RWPE2 (cell line): ENCODE measurements around the gene DIP2B.
"Not testable (repeated sequence)": the region's sequence is repeated elsewhere in the genome, so short reads cannot be mapped to it uniquely, and the experiment has no call there.

ENCODE experiments used
- ATAC-seq: fragments of 200-7000 bp; cut with Tn5 transposase; 3 replicates; pipeline ENCODE4 v1.9.1; 2021; ENCODE audit warnings: low read depth
- DNase-seq: peaks from one replicate; pipeline ENCODE4 v3.0.0-alpha.2; 2020; ENCODE audit warnings: low spot score
- H3K27ac ChIP-seq: fragments of 450-650 bp; 2 replicates; pipeline ENCODE4 v1.5.1; 2017; ENCODE audit warnings: mild to moderate bottlenecking; ENCODE audit not compliant: poor library complexity, severe bottlenecking
- H3K27me3 ChIP-seq: fragments of 250-450 bp; sonication (Bioruptor Pico); 2 replicates; pipeline ENCODE4 v1.5.1; 2021; ENCODE audit warnings: mild to moderate bottlenecking, moderate library complexity; ENCODE audit not compliant: insufficient read depth, poor library complexity, severe bottlenecking
- H3K36me3 ChIP-seq: fragments of 250-450 bp; sonication (Bioruptor Pico); 2 replicates; pipeline ENCODE4 v1.5.1; 2020; ENCODE audit warnings: low read depth, mild to moderate bottlenecking, moderate library complexity
- H3K4me1 ChIP-seq: fragments of 250-450 bp; sonication (Bioruptor Pico); 2 replicates; pipeline ENCODE4 v1.5.1; 2021; ENCODE audit warnings: mild to moderate bottlenecking, moderate library complexity; ENCODE audit not compliant: insufficient read depth, poor library complexity, severe bottlenecking
- H3K4me3 ChIP-seq: fragments of 250-450 bp; sonication (Bioruptor Pico); 2 replicates; pipeline ENCODE4 v1.5.1; 2021; ENCODE audit warnings: mild to moderate bottlenecking, moderate library complexity; ENCODE audit not compliant: severe bottlenecking
- H3K9me3 ChIP-seq: fragments of 250-450 bp; sonication (Bioruptor Pico); 2 replicates; pipeline ENCODE4 v1.5.1; 2021; ENCODE audit warnings: mild to moderate bottlenecking, moderate library complexity; ENCODE audit not compliant: severe bottlenecking
- TF ChIP-seq, protein P1 (sequence below): fragments of 450-650 bp; IDR thresholded peaks from one replicate; pipeline ENCODE4 v1.5.1; 2017; ENCODE audit warnings: mild to moderate bottlenecking, moderate library complexity; ENCODE audit not compliant: poor library complexity, severe bottlenecking

The DIP2B gene

DNA sequence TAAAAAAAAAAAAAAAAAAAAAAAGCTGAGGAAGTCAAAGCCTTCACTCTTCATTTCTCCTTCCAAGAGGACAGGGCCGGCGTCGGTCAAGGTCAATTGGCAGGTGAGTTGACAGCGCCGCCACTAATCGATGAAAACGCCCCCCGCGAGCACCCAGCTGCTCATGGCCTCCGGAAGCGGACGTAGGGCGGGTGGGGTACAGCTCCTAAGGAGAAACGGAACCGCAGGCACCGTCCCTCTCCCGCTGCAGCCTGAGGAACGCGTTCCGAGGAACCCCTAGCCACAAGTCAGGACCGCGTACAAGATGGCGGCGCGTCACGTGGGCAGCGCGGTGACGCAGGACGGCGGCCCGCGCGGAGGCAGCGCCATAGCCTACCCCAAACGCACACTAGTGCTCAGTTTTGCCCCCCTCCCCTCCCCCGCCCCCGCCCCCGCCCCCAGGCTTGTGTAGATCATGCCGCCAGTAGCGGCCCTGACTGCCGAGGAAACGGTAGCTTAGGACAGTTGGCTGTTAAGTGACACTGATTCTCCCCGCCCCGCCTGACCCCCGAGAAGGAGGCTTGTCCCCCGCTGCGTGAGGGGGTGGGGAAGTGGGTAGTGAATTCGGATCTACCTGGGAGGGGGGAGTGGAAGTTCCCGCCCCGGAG, 259.0 kb downstream of the DIP2B start, which contains the start of gene ATF1:
ATF1 (plus strand) TSS at position 463 of the 647 bp plus-strand sequence. CDS start 16,045 bp downstream, outside the sequence.
- DNase-seq (peak; percentile 82), ATAC-seq (peak; percentile 88)
- TF ChIP-seq, protein P1, sequence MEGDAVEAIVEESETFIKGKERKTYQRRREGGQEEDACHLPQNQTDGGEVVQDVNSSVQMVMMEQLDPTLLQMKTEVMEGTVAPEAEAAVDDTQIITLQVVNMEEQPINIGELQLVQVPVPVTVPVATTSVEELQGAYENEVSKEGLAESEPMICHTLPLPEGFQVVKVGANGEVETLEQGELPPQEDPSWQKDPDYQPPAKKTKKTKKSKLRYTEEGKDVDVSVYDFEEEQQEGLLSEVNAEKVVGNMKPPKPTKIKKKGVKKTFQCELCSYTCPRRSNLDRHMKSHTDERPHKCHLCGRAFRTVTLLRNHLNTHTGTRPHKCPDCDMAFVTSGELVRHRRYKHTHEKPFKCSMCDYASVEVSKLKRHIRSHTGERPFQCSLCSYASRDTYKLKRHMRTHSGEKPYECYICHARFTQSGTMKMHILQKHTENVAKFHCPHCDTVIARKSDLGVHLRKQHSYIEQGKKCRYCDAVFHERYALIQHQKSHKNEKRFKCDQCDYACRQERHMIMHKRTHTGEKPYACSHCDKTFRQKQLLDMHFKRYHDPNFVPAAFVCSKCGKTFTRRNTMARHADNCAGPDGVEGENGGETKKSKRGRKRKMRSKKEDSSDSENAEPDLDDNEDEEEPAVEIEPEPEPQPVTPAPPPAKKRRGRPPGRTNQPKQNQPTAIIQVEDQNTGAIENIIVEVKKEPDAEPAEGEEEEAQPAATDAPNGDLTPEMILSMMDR = no peak
- Histone ChIP-seq H3K27ac (peak within 1 kb of the TSS; percentile 82), H3K27me3 (no peaks in the 10 kb centered on the region), H3K9me3 (no peaks in the 10 kb centered on the region), H3K36me3 (no peaks in the 10 kb centered on the region), H3K4me1 (peaks cover 25% of the 10 kb centered on the region), H3K4me3 (peak within 1 kb of the TSS; percentile 87)

DNA sequence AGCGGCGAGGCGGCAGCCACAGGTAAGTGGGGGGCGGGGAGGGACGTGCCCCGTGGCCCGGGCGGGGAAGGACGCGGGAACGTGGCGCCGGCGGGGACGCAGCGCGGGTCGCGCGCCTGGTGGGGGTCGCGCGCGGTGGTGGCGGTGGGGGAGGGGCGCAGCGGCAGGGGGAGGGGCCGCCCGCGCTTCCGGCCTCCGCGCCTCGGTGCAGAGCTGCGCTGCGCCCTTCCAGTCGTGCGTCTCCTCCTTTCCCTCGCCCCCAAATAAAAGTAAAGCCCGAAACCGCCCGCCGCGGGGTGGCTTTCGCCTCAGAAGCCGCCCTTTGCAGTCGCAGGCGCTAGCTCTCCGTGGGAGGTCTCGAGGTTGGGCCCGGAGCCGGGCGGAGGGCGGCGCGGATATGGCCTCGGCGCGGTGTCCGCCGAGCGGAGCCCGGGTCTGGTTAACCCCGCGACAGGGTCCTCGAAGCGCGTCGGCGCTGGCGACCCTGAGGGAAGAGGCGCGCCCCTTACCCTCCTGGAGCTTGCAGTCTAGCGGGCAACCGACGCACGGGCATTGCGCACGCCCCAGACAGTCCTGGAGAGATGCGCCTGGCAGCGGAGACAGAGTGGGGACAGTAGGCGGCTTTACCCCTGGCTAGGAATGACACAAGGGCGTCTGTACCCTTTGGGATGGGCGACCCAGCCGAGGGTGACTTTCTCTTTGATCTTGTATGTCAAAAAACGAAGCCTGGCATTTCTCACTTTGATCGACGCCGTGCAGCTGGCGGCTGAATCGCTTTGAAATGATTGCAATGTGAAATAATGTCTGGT, 259.7 kb downstream of the DIP2B start:
- TF ChIP-seq, protein P1 = no peak
- Histone ChIP-seq H3K4me1 (peaks cover 27% of the 10 kb centered on the region), H3K27me3 (no peaks in the 10 kb centered on the region), H3K4me3 (peak overlapping the region; percentile 87), H3K27ac (peak overlapping the region; percentile 82), H3K9me3 (no peaks in the 10 kb centered on the region), H3K36me3 (no peaks in the 10 kb centered on the region; the same call in 1 of the 2 replicates)
- DNase-seq = peak; percentile 62
- peak; percentile 37 for ATAC-seq

GRCh38 chr12:50765095-50765911, 260.5 kb downstream of the DIP2B start:
- ATAC-seq (0 out of 3 replicates have a peak, but pooled peaks have one; percentile 34), DNase-seq (no peak)
- TF ChIP-seq, protein P1 = peak; percentile 91
- H3K27me3 ChIP-seq = no peaks in the 10 kb centered on the region
- H3K4me1 ChIP-seq = peaks cover 27% of the 10 kb centered on the region
- no peaks in the 10 kb centered on the region for H3K9me3 ChIP-seq
- H3K27ac ChIP-seq = peak overlapping the region; percentile 82
- H3K36me3 ChIP-seq = peaks cover 6% of the 10 kb centered on the region
- peak overlapping the region; percentile 87 for H3K4me3 ChIP-seq

DNA sequence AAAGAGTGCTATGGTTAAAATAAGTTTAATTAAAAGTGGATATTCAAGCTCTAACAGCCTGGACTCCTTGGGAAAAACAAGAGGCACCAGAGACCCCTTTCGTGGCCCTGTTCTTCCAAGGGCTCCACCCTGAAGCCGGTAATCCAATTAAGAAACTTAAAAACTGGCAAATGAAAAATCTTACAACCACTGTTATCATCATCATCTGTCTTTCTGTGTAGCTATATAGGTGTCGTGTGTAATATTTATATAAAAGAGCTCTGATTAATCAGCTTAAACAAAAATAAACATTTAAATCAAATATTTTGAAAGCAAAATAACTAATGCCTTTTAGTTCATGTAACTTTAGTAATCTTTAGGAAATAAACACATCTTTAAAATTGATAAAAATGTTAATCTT, 263.6 kb downstream of the DIP2B start:
- ATAC-seq (no peak), DNase-seq (no peak)
- TF ChIP-seq, protein P1 = no peak
- no peaks in the 10 kb centered on the region for H3K27me3 ChIP-seq
- no peak overlapping the region for H3K4me3 ChIP-seq
- peaks cover 21% of the 10 kb centered on the region for H3K4me1 ChIP-seq
- no peaks in the 10 kb centered on the region for H3K9me3 ChIP-seq
- peak overlapping the region; percentile 21 for H3K27ac ChIP-seq
- H3K36me3 ChIP-seq = peaks cover 6% of the 10 kb centered on the region

- not testable (repeated sequence) for H3K36me3 ChIP-seq, H3K27me3 ChIP-seq, DNase-seq, H3K9me3 ChIP-seq, H3K4me3 ChIP-seq, ATAC-seq
- H3K4me1 ChIP-seq = peaks cover 24% of the 10 kb centered on the region
- H3K27ac ChIP-seq = peak overlapping the region; percentile 21
These were observed 264.0 kb downstream of the DIP2B start for GRCh38 chr12:50768813-50769212.
